Nephron progenitor cell (in vitro differentiated cells): ENCODE results near the gene CFC1.
"Not testable (repeated sequence)": the region's sequence is repeated elsewhere in the genome, so short reads cannot be mapped to it uniquely, and the experiment has no call there.

ENCODE experiments used
- DNase-seq: peaks from one replicate; pipeline ENCODE4 v3.0.0; 2021
- H3K27ac Mint-ChIP-seq: 2 replicates; pipeline ENCODE4 v1.8.0; 2021; ENCODE audit warnings: mild to moderate bottlenecking, moderate library complexity, mixed read lengths
- H3K27me3 Mint-ChIP-seq: 2 replicates; pipeline ENCODE4 v1.8.0; 2021; ENCODE audit warnings: mild to moderate bottlenecking, low read depth, mixed read lengths; ENCODE audit not compliant: poor library complexity
- H3K36me3 Mint-ChIP-seq: 2 replicates; pipeline ENCODE4 v1.8.0; 2021; ENCODE audit warnings: low read depth, mixed read lengths
- H3K4me1 Mint-ChIP-seq: 2 replicates; pipeline ENCODE4 v1.8.0; 2021; ENCODE audit warnings: mixed read lengths
- H3K4me3 Mint-ChIP-seq: 2 replicates; pipeline ENCODE4 v1.8.0; 2021; ENCODE audit warnings: mild to moderate bottlenecking, moderate library complexity, mixed read lengths
- H3K9me3 Mint-ChIP-seq: 2 replicates; pipeline ENCODE4 v1.8.0; 2021; ENCODE audit warnings: mild to moderate bottlenecking, moderate library complexity, mixed read lengths

CFC1 gene

GRCh38 chr2:130599393-130599792 lies at the start of gene CFC1:
Gene CFC1, minus strand, starts transcription at chr2:130599575. Its CDS starts 288 bp downstream, at chr2:130599287.
- peaks cover 13% of the 10 kb centered on the region for H3K27me3 Mint-ChIP-seq
- not testable (repeated sequence) for H3K4me3 Mint-ChIP-seq, H3K4me1 Mint-ChIP-seq, DNase-seq, H3K9me3 Mint-ChIP-seq, H3K36me3 Mint-ChIP-seq, H3K27ac Mint-ChIP-seq

- DNase-seq, H3K4me3 Mint-ChIP-seq, H3K27me3 Mint-ChIP-seq, H3K36me3 Mint-ChIP-seq, H3K9me3 Mint-ChIP-seq, H3K4me1 Mint-ChIP-seq, H3K27ac Mint-ChIP-seq: not testable (repeated sequence)
These were observed 42.3 kb upstream of the CFC1 start for GRCh38 chr2:130641688-130642087.

GRCh38 chr2:130638973-130639372 lies 39.6 kb upstream of the CFC1 start:
- H3K27me3 Mint-ChIP-seq, H3K4me1 Mint-ChIP-seq, H3K9me3 Mint-ChIP-seq, DNase-seq, H3K4me3 Mint-ChIP-seq, H3K36me3 Mint-ChIP-seq, H3K27ac Mint-ChIP-seq: not testable (repeated sequence)

GRCh38 chr2:130628784-130629475 lies 29.6 kb upstream of the CFC1 start:
- not testable (repeated sequence) for H3K36me3 Mint-ChIP-seq, H3K4me3 Mint-ChIP-seq, H3K27ac Mint-ChIP-seq, H3K9me3 Mint-ChIP-seq, H3K27me3 Mint-ChIP-seq, H3K4me1 Mint-ChIP-seq, DNase-seq

GRCh38 chr2:130611140-130611539 lies 11.8 kb upstream of the CFC1 start, which contains the start of gene POTEJ:
Gene POTEJ, plus strand, starts transcription at chr2:130611440. Its CDS starts 93 bp downstream, at chr2:130611533.
- H3K4me1 Mint-ChIP-seq, H3K36me3 Mint-ChIP-seq, H3K9me3 Mint-ChIP-seq, H3K27ac Mint-ChIP-seq, H3K27me3 Mint-ChIP-seq, H3K4me3 Mint-ChIP-seq, DNase-seq: not testable (repeated sequence)

- not testable (repeated sequence) for DNase-seq, H3K4me1 Mint-ChIP-seq, H3K9me3 Mint-ChIP-seq, H3K4me3 Mint-ChIP-seq, H3K36me3 Mint-ChIP-seq, H3K27me3 Mint-ChIP-seq, H3K27ac Mint-ChIP-seq
These were observed 11.1 kb upstream of the CFC1 start for GRCh38 chr2:130610486-130610885.

GRCh38 chr2:130609002-130609920 lies 9.9 kb upstream of the CFC1 start:
- H3K27ac Mint-ChIP-seq, H3K4me3 Mint-ChIP-seq, H3K9me3 Mint-ChIP-seq, H3K36me3 Mint-ChIP-seq, DNase-seq, H3K4me1 Mint-ChIP-seq, H3K27me3 Mint-ChIP-seq: not testable (repeated sequence)

- H3K4me1 Mint-ChIP-seq, H3K4me3 Mint-ChIP-seq, H3K36me3 Mint-ChIP-seq, H3K27ac Mint-ChIP-seq, DNase-seq, H3K9me3 Mint-ChIP-seq, H3K27me3 Mint-ChIP-seq: not testable (repeated sequence)
These were observed 9.1 kb upstream of the CFC1 start for GRCh38 chr2:130608276-130609001.

- not testable (repeated sequence) for H3K27me3 Mint-ChIP-seq, H3K36me3 Mint-ChIP-seq, H3K27ac Mint-ChIP-seq, H3K4me3 Mint-ChIP-seq, H3K9me3 Mint-ChIP-seq, DNase-seq, H3K4me1 Mint-ChIP-seq
These were observed 2.4 kb upstream of the CFC1 start for GRCh38 chr2:130601648-130602302.

GRCh38 chr2:130599926-130600325 lies 551 bp upstream of the CFC1 start:
- not testable (repeated sequence) for H3K4me1 Mint-ChIP-seq, H3K36me3 Mint-ChIP-seq, H3K9me3 Mint-ChIP-seq, H3K4me3 Mint-ChIP-seq, H3K27ac Mint-ChIP-seq, DNase-seq
- H3K27me3 Mint-ChIP-seq = peaks cover 13% of the 10 kb centered on the region

- H3K27me3 Mint-ChIP-seq = peaks cover 13% of the 10 kb centered on the region
- H3K9me3 Mint-ChIP-seq, H3K36me3 Mint-ChIP-seq, H3K4me1 Mint-ChIP-seq, H3K27ac Mint-ChIP-seq, H3K4me3 Mint-ChIP-seq, DNase-seq: not testable (repeated sequence)
These were observed 912 bp downstream of the CFC1 start for GRCh38 chr2:130598463-130598862.

- H3K4me3 Mint-ChIP-seq, H3K27ac Mint-ChIP-seq, H3K9me3 Mint-ChIP-seq, DNase-seq, H3K36me3 Mint-ChIP-seq, H3K4me1 Mint-ChIP-seq: not testable (repeated sequence)
- peaks cover 13% of the 10 kb centered on the region for H3K27me3 Mint-ChIP-seq
These were observed 1.4 kb downstream of the CFC1 start for GRCh38 chr2:130597994-130598393.

- not testable (repeated sequence) for H3K4me3 Mint-ChIP-seq, H3K27ac Mint-ChIP-seq, DNase-seq, H3K27me3 Mint-ChIP-seq, H3K36me3 Mint-ChIP-seq, H3K4me1 Mint-ChIP-seq, H3K9me3 Mint-ChIP-seq
These were observed 2.6 kb downstream of the CFC1 start for GRCh38 chr2:130596757-130597156.

GRCh38 chr2:130594011-130594410 lies 5.4 kb downstream of the CFC1 start:
- H3K4me3 Mint-ChIP-seq, H3K4me1 Mint-ChIP-seq: not testable (repeated sequence)

More at GRCh38 chr2:130594011-130594410, 5.4 kb downstream of the CFC1 start:
- H3K27me3 Mint-ChIP-seq, H3K36me3 Mint-ChIP-seq, DNase-seq, H3K9me3 Mint-ChIP-seq, H3K27ac Mint-ChIP-seq: not testable (repeated sequence)
